HCT116 (cell line): ENCODE measurements around the gene UPF1. TPM values are rescaled to one million over a fixed set of nuclear protein-coding genes. Genes with fewer than 3 reads are reported as not detected.

ENCODE experiments used
- ATAC-seq: fragments of 200-7000 bp; cut with Tn5 transposase; 2 replicates; pipeline ENCODE4 v1.9.1; 2020; ENCODE audit warnings: mild to moderate bottlenecking, moderate library complexity
- BruUV-seq: library from RNA; stranded (reverse); fragments of 400-500 nt; replicated peaks from 2 replicates; lab custom pipeline; 2021; lab: Mats Ljungman, UMichigan
- CTCF ChIA-PET: fragments of 300-600 bp; sonication (Branson Sonifier 250); formaldehyde crosslinking; loops from one replicate; lab custom pipeline; 2021; ENCODE audit warnings: antibody characterized with exemption; lab: Charles Lee
- POLR2A ChIA-PET: fragments of 300-600, 350-600 bp; sonication (Branson Sonifier 250); formaldehyde crosslinking; loops from one replicate; lab custom pipeline; 2021; ENCODE audit warnings: antibody characterized with exemption; lab: Charles Lee
- RAD21 ChIA-PET, 2 experiments: fragments of 300-600 bp; sonication (Branson Sonifier 250); formaldehyde crosslinking; loops; one replicate each; lab custom pipeline; 2023; ENCODE audit warnings: low total read pairs in 2 of 2; ENCODE audit not compliant: uncharacterized antibody in 2 of 2, unreplicated experiment in 2 of 2, low non-redundant PET in 1 of 2; lab: Charles Lee
- DNase-seq: peaks from one replicate; pipeline ENCODE4 v3.0.0-alpha.2; 2010; ENCODE audit warnings: low read depth, low spot score
- H2AFZ ChIP-seq: fragments of 200-600 bp; shearing (Covaris generic), sonication (generic); 2 replicates; pipeline ENCODE4 v1.6.1; 2017; ENCODE audit warnings: low read depth, mixed run types, mixed read lengths, antibody characterized with exemption, low read length; ENCODE audit not compliant: poor library complexity, severe bottlenecking
- H3K27ac ChIP-seq: 2 replicates; pipeline ENCODE4 v1.5.1; 2012; ENCODE audit warnings: low read depth, low read length
- H3K27me3 ChIP-seq: fragments of 200-600 bp; sonication (generic); 2 replicates; pipeline ENCODE4 v1.6.1; 2016; ENCODE audit warnings: mixed run types, low read length, mixed read lengths; ENCODE audit not compliant: insufficient read depth
- H3K36me3 ChIP-seq, 2 experiments: fragments of 200-500 bp in 1 of 2; fragments of 200-600 bp in 1 of 2; sonication (Bioruptor generic) in 1 of 2; sonication (generic) in 1 of 2; 2 replicates each; pipeline versions ENCODE4 v1.5.1 to v1.6.1; 2014 to 2016; ENCODE audit warnings: low read length in 2 of 2, inconsistent platforms in 1 of 2, mixed read lengths in 1 of 2, mixed run types in 1 of 2; ENCODE audit not compliant: insufficient read depth in 2 of 2, control insufficient read depth in 1 of 2
- H3K4me1 ChIP-seq, 2 experiments: fragments of 200-600 bp in 1 of 2; sonication (generic) in 1 of 2; 2 replicates each; pipeline versions ENCODE4 v1.5.1 to v1.6.1; 2012 to 2017; ENCODE audit warnings: low read length in 2 of 2, inconsistent platforms in 1 of 2, mild to moderate bottlenecking in 1 of 2, mixed read lengths in 1 of 2, mixed run types in 1 of 2, moderate library complexity in 1 of 2; ENCODE audit not compliant: insufficient read depth in 2 of 2, control insufficient read depth in 1 of 2
- H3K4me2 ChIP-seq: fragments of 200-600 bp; sonication (generic); 2 replicates; pipeline ENCODE4 v1.6.1; 2017; ENCODE audit warnings: mixed run types, low read length, mixed read lengths
- H3K4me3 ChIP-seq, 2 experiments: fragments of 200-600 bp in 1 of 2; sonication (generic) in 1 of 2; replicated peaks in 1 of 2; 2 replicates each; pipeline ENCODE4 v1.5.1; 2011 to 2016; ENCODE audit warnings: low read length in 2 of 2, control low read depth in 1 of 2, low read depth in 1 of 2, mild to moderate bottlenecking in 1 of 2, mixed read lengths in 1 of 2, mixed run types in 1 of 2
- H3K79me2 ChIP-seq: fragments of 200-600 bp; sonication (generic); 2 replicates; pipeline ENCODE4 v1.6.1; 2017; ENCODE audit warnings: mild to moderate bottlenecking, mixed run types, low read length, moderate library complexity, mixed read lengths; ENCODE audit not compliant: insufficient read depth
- H3K9ac ChIP-seq: fragments of 200-600 bp; sonication (generic); 2 replicates; pipeline ENCODE4 v1.6.1; 2016; ENCODE audit warnings: low read length, mixed read lengths
- H3K9me2 ChIP-seq: fragments of 200-600 bp; sonication (generic), shearing (Covaris generic); 2 replicates; pipeline ENCODE4 v1.6.1; 2017; ENCODE audit warnings: mixed run types, mild to moderate bottlenecking, moderate library complexity; ENCODE audit not compliant: insufficient read depth
- H3K9me3 ChIP-seq, 2 experiments: fragments of 200-500 bp in 1 of 2; fragments of 200-600 bp in 1 of 2; sonication (Bioruptor generic) in 1 of 2; sonication (generic) in 1 of 2; 2 replicates each; pipeline ENCODE4 v1.6.1; 2014 to 2017; ENCODE audit warnings: low read length in 2 of 2, mixed read lengths in 2 of 2, inconsistent platforms in 1 of 2, low read depth in 1 of 2, mild to moderate bottlenecking in 1 of 2, mixed run types in 1 of 2, moderate library complexity in 1 of 2; ENCODE audit not compliant: control insufficient read depth in 1 of 2, insufficient read depth in 1 of 2
- H4K20me1 ChIP-seq: fragments of 200-600 bp; sonication (generic), shearing (Covaris generic); 2 replicates; pipeline ENCODE4 v1.6.1; 2017; ENCODE audit warnings: mixed run types, mild to moderate bottlenecking, moderate library complexity; ENCODE audit not compliant: insufficient read depth
- CBX3 ChIP-seq: IDR thresholded peaks from 2 replicates; pipeline ENCODE4 v1.6.1; 2012; ENCODE audit warnings: low read depth
- CEBPB ChIP-seq: IDR thresholded peaks from 2 replicates; pipeline ENCODE4 v1.6.1; 2012; ENCODE audit warnings: low read depth
- ELF1 ChIP-seq: IDR thresholded peaks from 2 replicates; pipeline ENCODE4 v1.6.1; 2012; ENCODE audit warnings: low read depth, borderline replicate concordance
- EZH2 ChIP-seq: fragments of 200-600 bp; sonication (generic); IDR thresholded peaks from 2 replicates; pipeline ENCODE4 v1.6.1; 2017; ENCODE audit warnings: antibody characterized with exemption, mixed run types
- EZH2phosphoT487 ChIP-seq: fragments of 200-600 bp; IDR thresholded peaks from 2 replicates; pipeline ENCODE4 v1.6.1; 2018; ENCODE audit warnings: antibody characterized with exemption, borderline replicate concordance
- FOSL1 ChIP-seq: IDR thresholded peaks from 2 replicates; pipeline ENCODE4 v1.6.1; 2012; ENCODE audit warnings: low read depth
- JUND ChIP-seq: IDR thresholded peaks from 2 replicates; pipeline ENCODE4 v1.6.1; 2012
- POLR2A ChIP-seq: IDR thresholded peaks from 2 replicates; pipeline ENCODE4 v1.7.0; 2011; ENCODE audit warnings: borderline replicate concordance; ENCODE audit not compliant: insufficient read depth, insufficient read length; ENCODE audit errors: extremely low read depth
- POLR2AphosphoS5 ChIP-seq: IDR thresholded peaks from 2 replicates; pipeline ENCODE4 v1.6.1; 2011; ENCODE audit warnings: mild to moderate bottlenecking, low read depth, low read length, moderate library complexity
- RAD21 ChIP-seq: IDR thresholded peaks from 2 replicates; pipeline ENCODE4 v1.6.1; 2012; ENCODE audit warnings: low read depth, mild to moderate bottlenecking
- SRF ChIP-seq: IDR thresholded peaks from 2 replicates; pipeline ENCODE4 v1.6.1; 2012; ENCODE audit warnings: low read depth
- YY1 ChIP-seq: IDR thresholded peaks from 2 replicates; pipeline ENCODE4 v1.6.1; 2011; ENCODE audit warnings: low read length, low read depth, moderate library complexity, mild to moderate bottlenecking; ENCODE audit not compliant: insufficient replicate concordance; ENCODE audit errors: extremely low read depth
- ZFX ChIP-seq: fragments of 450-650 bp; IDR thresholded peaks from 2 replicates; pipeline ENCODE4 v1.6.1; 2017
- ZNF274 ChIP-seq: fragments of 200-500 bp; sonication (Bioruptor generic); IDR thresholded peaks from 2 replicates; pipeline ENCODE4 v1.6.1; 2014; ENCODE audit warnings: mild to moderate bottlenecking, low read depth, low read length, inconsistent platforms
- intact Hi-C: fragments of 100-400 bp; cut with micrococcal nuclease; formaldehyde crosslinking; loops from 2 replicates; pipeline ENCODE4 v1.10.0; 2022
- total RNA-seq: library from RNA; stranded (reverse); gene quantifications from one replicate; pipeline ENCODE4 v1.2.1, GENCODE V29; 2021; ENCODE audit not compliant: unreplicated experiment
- TF ChIP-seq, protein P1 (sequence below): IDR thresholded peaks from 2 replicates; pipeline ENCODE4 v1.6.1; 2012; ENCODE audit warnings: low read depth
- TF ChIP-seq, protein P2 (sequence below): IDR thresholded peaks from 2 replicates; pipeline ENCODE4 v1.6.1; 2012
- TF ChIP-seq, protein P3 (sequence below), 3 experiments: fragments of 200-600 bp in 1 of 3; sonication (generic) in 1 of 3; IDR thresholded peaks in 2 of 3; conservative IDR thresholded peaks in 1 of 3; 2 replicates each; pipeline ENCODE4 v1.5.1; 2012 to 2017; ENCODE audit warnings: low read depth in 2 of 3, low read length in 2 of 3, antibody characterized with exemption in 1 of 3, borderline replicate concordance in 1 of 3, control low read depth in 1 of 3, mild to moderate bottlenecking in 1 of 3, mixed read lengths in 1 of 3, mixed run types in 1 of 3, moderate library complexity in 1 of 3; ENCODE audit not compliant: insufficient read depth in 1 of 3

UPF1 gene
- total RNA-seq, 1 experiment from 2014 or later, result 78.5 TPM

DNA sequence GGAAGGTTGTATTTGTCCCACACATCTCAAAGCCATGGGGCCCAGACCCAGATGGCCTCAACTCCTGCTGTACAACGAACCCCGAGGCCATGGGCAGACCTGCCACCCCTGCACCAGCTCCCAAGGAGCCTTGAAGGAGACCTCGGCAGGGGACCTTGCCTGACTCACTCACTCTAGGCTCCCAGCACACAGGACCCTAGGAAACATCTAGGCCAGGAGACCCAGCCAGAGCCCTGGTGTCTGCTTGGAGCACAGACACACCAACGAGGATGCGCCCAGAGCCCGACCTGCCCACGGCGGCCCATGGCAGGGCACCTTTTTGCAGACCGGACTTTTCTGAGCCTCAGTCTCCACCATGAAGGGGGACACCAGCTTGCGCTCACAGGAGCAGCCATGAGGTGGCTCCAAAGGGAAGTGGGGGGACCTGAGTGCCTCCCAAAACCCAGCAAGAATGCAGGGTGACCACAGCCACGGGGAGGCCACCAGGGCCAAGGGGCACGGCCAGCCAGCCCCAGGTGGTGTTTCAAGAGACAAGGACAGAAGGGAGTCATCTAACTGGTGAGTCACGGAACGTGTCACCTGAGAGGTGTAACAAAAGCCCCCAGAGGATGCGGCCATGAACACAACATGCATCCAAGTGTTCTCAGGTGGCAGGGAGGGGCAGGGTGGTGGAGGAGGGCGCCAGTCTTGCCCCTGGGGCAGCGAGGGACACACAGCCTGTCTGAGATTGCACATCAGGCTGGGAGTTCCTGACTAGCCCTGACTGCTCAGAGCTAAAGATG, 69.1 kb downstream of the UPF1 start:
- CTCF ChIA-PET, result no interaction called here
- POLR2A ChIA-PET, result no interaction called here
- 0 out of 2 replicates have a peak, but pooled peaks have one; percentile 5 for ATAC-seq

More for the DNA sequence above, 69.1 kb downstream of the UPF1 start:
- no peak for DNase-seq
- Histone ChIP-seq H3K9me3 (no peaks in the 10 kb centered on the region), H2AFZ (no peak overlapping the region), H4K20me1 (no peaks in the 10 kb centered on the region), H3K4me3 (no peak overlapping the region), H3K79me2 (no peaks in the 10 kb centered on the region), H3K36me3 (peaks cover 0 to 9% of the 10 kb centered on the region in 2 experiments; a peak in 3 of 4 replicates), H3K4me1 (no peaks in the 10 kb centered on the region), H3K9ac (no peak overlapping the region), H3K27ac (no peak overlapping the region), H3K4me2 (no peak overlapping the region), H3K9me2 (no peaks in the 10 kb centered on the region), H3K27me3 (no peaks in the 10 kb centered on the region)
- TF ChIP-seq SRF (no peak), ZFX (no peak), RAD21 (no peak), FOSL1 (no peak), YY1 (no peak), ZNF274 (no peak), POLR2A (no peak), POLR2AphosphoS5 (no peak), EZH2 (no peak), CBX3 (no peak), ELF1 (no peak), CEBPB (no peak), EZH2phosphoT487 (no peak), JUND (no peak)
- TF ChIP-seq, protein P1, sequence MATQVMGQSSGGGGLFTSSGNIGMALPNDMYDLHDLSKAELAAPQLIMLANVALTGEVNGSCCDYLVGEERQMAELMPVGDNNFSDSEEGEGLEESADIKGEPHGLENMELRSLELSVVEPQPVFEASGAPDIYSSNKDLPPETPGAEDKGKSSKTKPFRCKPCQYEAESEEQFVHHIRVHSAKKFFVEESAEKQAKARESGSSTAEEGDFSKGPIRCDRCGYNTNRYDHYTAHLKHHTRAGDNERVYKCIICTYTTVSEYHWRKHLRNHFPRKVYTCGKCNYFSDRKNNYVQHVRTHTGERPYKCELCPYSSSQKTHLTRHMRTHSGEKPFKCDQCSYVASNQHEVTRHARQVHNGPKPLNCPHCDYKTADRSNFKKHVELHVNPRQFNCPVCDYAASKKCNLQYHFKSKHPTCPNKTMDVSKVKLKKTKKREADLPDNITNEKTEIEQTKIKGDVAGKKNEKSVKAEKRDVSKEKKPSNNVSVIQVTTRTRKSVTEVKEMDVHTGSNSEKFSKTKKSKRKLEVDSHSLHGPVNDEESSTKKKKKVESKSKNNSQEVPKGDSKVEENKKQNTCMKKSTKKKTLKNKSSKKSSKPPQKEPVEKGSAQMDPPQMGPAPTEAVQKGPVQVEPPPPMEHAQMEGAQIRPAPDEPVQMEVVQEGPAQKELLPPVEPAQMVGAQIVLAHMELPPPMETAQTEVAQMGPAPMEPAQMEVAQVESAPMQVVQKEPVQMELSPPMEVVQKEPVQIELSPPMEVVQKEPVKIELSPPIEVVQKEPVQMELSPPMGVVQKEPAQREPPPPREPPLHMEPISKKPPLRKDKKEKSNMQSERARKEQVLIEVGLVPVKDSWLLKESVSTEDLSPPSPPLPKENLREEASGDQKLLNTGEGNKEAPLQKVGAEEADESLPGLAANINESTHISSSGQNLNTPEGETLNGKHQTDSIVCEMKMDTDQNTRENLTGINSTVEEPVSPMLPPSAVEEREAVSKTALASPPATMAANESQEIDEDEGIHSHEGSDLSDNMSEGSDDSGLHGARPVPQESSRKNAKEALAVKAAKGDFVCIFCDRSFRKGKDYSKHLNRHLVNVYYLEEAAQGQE, result no peak
- TF ChIP-seq, protein P2, sequence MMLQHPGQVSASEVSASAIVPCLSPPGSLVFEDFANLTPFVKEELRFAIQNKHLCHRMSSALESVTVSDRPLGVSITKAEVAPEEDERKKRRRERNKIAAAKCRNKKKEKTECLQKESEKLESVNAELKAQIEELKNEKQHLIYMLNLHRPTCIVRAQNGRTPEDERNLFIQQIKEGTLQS, result no peak
- TF ChIP-seq, protein P3, sequence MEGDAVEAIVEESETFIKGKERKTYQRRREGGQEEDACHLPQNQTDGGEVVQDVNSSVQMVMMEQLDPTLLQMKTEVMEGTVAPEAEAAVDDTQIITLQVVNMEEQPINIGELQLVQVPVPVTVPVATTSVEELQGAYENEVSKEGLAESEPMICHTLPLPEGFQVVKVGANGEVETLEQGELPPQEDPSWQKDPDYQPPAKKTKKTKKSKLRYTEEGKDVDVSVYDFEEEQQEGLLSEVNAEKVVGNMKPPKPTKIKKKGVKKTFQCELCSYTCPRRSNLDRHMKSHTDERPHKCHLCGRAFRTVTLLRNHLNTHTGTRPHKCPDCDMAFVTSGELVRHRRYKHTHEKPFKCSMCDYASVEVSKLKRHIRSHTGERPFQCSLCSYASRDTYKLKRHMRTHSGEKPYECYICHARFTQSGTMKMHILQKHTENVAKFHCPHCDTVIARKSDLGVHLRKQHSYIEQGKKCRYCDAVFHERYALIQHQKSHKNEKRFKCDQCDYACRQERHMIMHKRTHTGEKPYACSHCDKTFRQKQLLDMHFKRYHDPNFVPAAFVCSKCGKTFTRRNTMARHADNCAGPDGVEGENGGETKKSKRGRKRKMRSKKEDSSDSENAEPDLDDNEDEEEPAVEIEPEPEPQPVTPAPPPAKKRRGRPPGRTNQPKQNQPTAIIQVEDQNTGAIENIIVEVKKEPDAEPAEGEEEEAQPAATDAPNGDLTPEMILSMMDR (IDR thresholded peaks at IDR 0.05 in 2 of 3, conservative IDR thresholded peaks at IDR 0.05 in 1 of 3; ENCODE audit: borderline replicate concordance in 1 of 3, insufficient read depth in 1 of 3, low read depth in 2 of 3, low read length in 2 of 3), result no peak
- intact Hi-C loops, result no loop called here
- no TSS peak for BruUV-seq
- RAD21 ChIA-PET, result no interaction called here
